Ectodermal cell (in vitro differentiated cells): ENCODE results near the gene HIVEP3.

Experiments used
- H3K27ac ChIP-seq: 2 replicates; pipeline ENCODE4 v1.7.0; 2013; ENCODE audit warnings: mild to moderate bottlenecking, low read depth, low read length; ENCODE audit not compliant: insufficient read depth, poor library complexity, severe bottlenecking
- H3K27me3 ChIP-seq: 2 replicates; pipeline ENCODE4 v1.7.0; 2013; ENCODE audit warnings: mild to moderate bottlenecking, low read length; ENCODE audit not compliant: insufficient read depth, control insufficient read depth, poor library complexity, severe bottlenecking
- H3K36me3 ChIP-seq: one replicate; pipeline ENCODE4 v1.7.0; 2013; ENCODE audit warnings: low read length; ENCODE audit not compliant: control insufficient read depth, insufficient read depth
- H3K4me1 ChIP-seq: one replicate; pipeline ENCODE4 v1.7.0; 2013; ENCODE audit warnings: low read length; ENCODE audit not compliant: control insufficient read depth, insufficient read depth
- H3K4me3 ChIP-seq: 2 replicates; pipeline ENCODE4 v1.7.0; 2013; ENCODE audit warnings: low read depth, low read length, control low read depth; ENCODE audit not compliant: insufficient read depth
- H3K9me3 ChIP-seq: 2 replicates; pipeline ENCODE4 v1.7.0; 2013; ENCODE audit warnings: mild to moderate bottlenecking, low read length, moderate library complexity; ENCODE audit not compliant: control insufficient read depth
- WGBS, 2 experiments: methylation state at CpG; one replicate each; pipeline ENCODE4 v1.1.7; 2013; ENCODE audit warnings: missing lambda C conversion rate in 2 of 2; 5-methylcytosine and 5-hydroxymethylcytosine counted together

Gene HIVEP3

GRCh38 chr1:41863718-41864117 lies 55.0 kb downstream of the HIVEP3 start:
- no peaks in the 10 kb centered on the region for H3K36me3 ChIP-seq
- H3K4me3 ChIP-seq = no peak overlapping the region
- H3K9me3 ChIP-seq = no peaks in the 10 kb centered on the region
- H3K4me1 ChIP-seq = peaks cover 5% of the 10 kb centered on the region
- H3K27ac ChIP-seq = no peak overlapping the region
- 84 to 95% methylated on average over 4 of the region's 4 CpGs for WGBS, 2 experiments
- no peaks in the 10 kb centered on the region for H3K27me3 ChIP-seq

GRCh38 chr1:41862384-41863221 lies 56.1 kb downstream of the HIVEP3 start:
- Histone ChIP-seq H3K9me3 (no peaks in the 10 kb centered on the region), H3K4me3 (no peak overlapping the region), H3K36me3 (no peaks in the 10 kb centered on the region), H3K4me1 (peaks cover 5% of the 10 kb centered on the region), H3K27ac (no peak overlapping the region), H3K27me3 (no peaks in the 10 kb centered on the region)
- WGBS, 2 experiments = 78 to 79% methylated on average over 7 of the region's 7 CpGs

DNA sequence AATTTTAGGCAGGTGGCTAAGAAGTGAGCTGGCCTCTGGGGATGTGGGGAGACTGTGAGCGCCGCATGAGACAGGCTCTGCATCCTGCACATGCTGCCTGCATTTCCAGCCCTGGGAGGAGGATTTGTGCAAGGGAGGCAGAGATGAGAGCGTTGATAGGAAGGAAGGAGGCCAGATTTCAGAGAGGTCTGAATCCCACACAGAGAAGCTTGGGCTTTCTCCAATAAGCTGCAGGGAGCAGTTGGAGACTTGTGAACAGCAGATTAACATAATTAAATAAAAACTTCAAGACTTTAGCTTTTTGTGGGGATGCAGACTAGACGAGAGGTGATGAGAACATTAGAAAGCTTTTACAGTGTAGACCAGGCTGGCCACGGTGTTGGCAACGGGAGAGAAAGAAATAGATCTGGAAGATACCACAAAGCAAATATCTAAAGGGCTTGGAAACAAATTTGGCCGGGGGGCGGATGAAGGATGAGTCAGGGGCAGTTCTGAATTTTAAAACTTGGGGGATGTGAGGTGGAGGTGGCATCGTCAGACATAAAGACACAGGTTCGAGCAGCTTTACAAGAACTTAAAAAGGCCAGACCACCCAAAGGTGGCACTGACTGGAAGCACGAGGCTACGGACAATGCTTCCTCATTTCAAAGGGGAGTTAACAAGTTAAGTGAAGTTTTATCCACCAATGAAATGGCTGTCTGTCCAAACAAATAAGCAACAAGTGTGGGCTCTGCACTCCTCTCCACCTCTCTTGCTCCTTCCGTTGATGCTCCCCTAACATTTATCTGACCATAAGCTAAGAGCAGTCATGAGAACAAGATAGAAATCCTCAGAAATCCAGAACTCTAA lies 57.0 kb downstream of the HIVEP3 start:
- 73 to 79% methylated on average over 13 of the region's 13 CpGs for WGBS, 2 experiments
- Histone ChIP-seq H3K4me3 (no peak overlapping the region), H3K27ac (no peak overlapping the region), H3K9me3 (no peaks in the 10 kb centered on the region), H3K4me1 (peaks cover 5% of the 10 kb centered on the region), H3K36me3 (no peaks in the 10 kb centered on the region), H3K27me3 (no peaks in the 10 kb centered on the region)

DNA sequence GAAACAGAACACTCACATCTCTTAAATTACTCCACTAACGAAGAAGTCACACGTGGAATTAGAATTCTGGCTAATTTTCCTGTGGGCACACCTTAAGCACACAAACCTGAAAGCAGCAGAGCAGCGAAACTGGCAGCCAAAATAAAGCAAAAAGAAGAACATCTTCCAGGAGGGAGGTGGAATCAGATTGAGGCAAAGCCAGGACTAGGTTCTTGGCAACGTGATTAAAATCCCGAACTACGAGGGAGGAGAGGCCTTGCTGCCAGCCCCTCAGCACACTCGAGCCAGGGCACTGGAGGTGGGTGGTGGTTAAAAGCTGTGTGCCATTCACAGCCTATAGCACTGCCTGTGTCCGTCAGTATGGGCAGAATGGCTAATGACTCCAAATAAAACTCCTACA lies 58.0 kb downstream of the HIVEP3 start:
- WGBS, 2 experiments = 86 to 87% methylated on average over 8 of the region's 8 CpGs
- H3K4me3 ChIP-seq = no peak overlapping the region
- H3K9me3 ChIP-seq = no peaks in the 10 kb centered on the region
- no peaks in the 10 kb centered on the region for H3K36me3 ChIP-seq
- no peaks in the 10 kb centered on the region for H3K27me3 ChIP-seq
- peaks cover 5% of the 10 kb centered on the region for H3K4me1 ChIP-seq
- H3K27ac ChIP-seq = no peak overlapping the region

DNA sequence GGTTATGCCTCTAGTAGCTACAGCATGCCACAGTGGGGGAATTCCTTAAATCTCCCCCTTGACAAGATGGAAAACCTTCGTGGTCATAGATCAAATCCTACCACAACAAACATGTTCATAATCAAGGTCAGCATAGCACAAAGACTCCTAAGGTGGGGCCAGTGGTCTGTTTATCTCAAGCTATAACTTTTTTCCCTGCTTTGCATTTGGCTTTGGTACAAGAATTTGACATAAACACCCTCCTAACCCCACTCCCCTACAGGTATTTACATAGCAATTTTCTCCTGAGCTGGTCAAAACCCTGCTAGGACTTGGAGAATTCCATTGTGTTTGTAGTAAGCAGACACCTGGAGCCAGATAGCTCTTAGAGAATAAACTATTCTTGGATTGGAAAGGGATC lies 58.5 kb downstream of the HIVEP3 start:
- no peak overlapping the region for H3K27ac ChIP-seq
- H3K4me3 ChIP-seq = no peak overlapping the region
- 89 to 93% methylated on average over 1 of the region's 1 CpG for WGBS, 2 experiments
- H3K27me3 ChIP-seq = no peaks in the 10 kb centered on the region
- no peaks in the 10 kb centered on the region for H3K9me3 ChIP-seq
- H3K4me1 ChIP-seq = peaks cover 5% of the 10 kb centered on the region
- H3K36me3 ChIP-seq = no peaks in the 10 kb centered on the region

DNA sequence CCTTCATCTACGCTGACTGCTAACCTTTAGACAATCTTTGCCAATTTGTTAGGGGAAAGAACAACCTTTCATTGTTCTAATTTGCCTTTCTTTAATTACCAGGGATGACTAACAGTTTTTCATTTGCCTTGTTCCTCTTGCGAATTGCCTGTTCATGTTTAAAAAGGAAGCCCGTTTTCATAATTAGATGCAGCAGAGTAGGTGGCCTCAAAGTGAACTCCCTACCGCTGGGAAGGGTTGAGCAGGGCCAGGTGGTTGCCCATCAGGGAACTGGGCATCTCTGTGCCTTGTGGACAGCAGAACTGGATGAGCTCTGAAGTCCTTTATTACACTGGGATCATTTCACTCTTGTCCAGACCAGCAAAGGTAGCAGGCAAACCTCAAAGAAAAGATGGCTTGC lies 59.0 kb downstream of the HIVEP3 start:
- Histone ChIP-seq H3K9me3 (no peaks in the 10 kb centered on the region), H3K36me3 (no peaks in the 10 kb centered on the region), H3K4me1 (peaks cover 5% of the 10 kb centered on the region), H3K27me3 (no peaks in the 10 kb centered on the region), H3K4me3 (no peak overlapping the region), H3K27ac (no peak overlapping the region)
- WGBS, 2 experiments = 88 to 94% methylated on average over 4 of the region's 4 CpGs

GRCh38 chr1:41856944-41857285 lies 61.8 kb downstream of the HIVEP3 start:
- H3K36me3 ChIP-seq = no peaks in the 10 kb centered on the region
- WGBS, 2 experiments = 81 to 91% methylated on average over 2 of the region's 2 CpGs

DNA sequence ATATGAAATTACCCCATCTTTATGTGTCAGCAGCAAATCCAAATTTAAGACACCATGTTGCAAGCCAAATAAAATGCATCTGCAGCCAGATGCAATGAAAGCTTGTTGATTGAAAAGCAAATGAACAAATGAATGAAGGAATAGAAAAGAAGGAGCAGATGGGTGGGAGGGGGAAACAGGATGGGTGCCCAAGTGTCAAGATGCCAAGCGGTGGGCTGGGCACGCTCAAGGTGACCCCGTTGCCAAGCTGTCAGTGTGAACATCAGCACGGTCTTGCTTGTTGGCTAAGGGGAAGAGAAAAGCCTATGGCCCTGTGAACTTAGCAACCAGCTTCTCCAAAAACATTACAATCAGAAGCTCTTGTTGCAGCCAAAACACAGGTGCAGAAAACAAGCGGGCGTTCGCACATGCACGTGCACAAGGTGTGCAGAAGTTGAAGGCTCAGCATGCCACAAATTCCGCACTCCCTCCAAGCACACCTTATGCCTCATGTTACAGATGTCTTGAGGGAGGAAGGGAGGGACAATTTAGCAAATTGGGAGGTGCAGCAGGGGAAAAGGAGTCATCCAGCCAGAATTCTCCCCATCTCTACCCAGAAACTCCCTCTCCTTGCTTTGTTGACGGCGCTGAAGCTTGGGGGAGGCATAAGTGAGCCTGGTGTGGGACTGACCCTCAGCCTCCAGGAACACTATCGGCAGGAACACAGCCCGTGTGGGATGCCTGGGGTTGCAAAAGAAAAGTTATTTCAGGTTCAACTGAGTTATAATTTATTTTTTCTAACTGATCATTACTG lies 62.4 kb downstream of the HIVEP3 start:
- H3K36me3 ChIP-seq = no peaks in the 10 kb centered on the region
- H3K9me3 ChIP-seq = no peaks in the 10 kb centered on the region
- H3K4me3 ChIP-seq = no peak overlapping the region
- no peaks in the 10 kb centered on the region for H3K4me1 ChIP-seq
- 91 to 94% methylated on average over 13 of the region's 13 CpGs for WGBS, 2 experiments
- H3K27ac ChIP-seq = no peak overlapping the region
- H3K27me3 ChIP-seq = no peaks in the 10 kb centered on the region

More at GRCh38 chr1:41856944-41857285, 61.8 kb downstream of the HIVEP3 start:
- Histone ChIP-seq H3K4me3 (no peak overlapping the region), H3K4me1 (peaks cover 5% of the 10 kb centered on the region), H3K9me3 (no peaks in the 10 kb centered on the region), H3K27ac (no peak overlapping the region), H3K27me3 (no peaks in the 10 kb centered on the region)

- no peaks in the 10 kb centered on the region for H3K4me1 ChIP-seq
- no peak overlapping the region for H3K4me3 ChIP-seq
- 84 to 86% methylated on average over 2 of the region's 2 CpGs for WGBS, 2 experiments
- no peaks in the 10 kb centered on the region for H3K36me3 ChIP-seq
- no peaks in the 10 kb centered on the region for H3K9me3 ChIP-seq
- no peaks in the 10 kb centered on the region for H3K27me3 ChIP-seq
- no peak overlapping the region for H3K27ac ChIP-seq
Observed at GRCh38 chr1:41855713-41856112, 63.0 kb downstream of the HIVEP3 start.

GRCh38 chr1:41853907-41854306 lies 64.8 kb downstream of the HIVEP3 start:
- Histone ChIP-seq H3K4me1 (no peaks in the 10 kb centered on the region), H3K36me3 (no peaks in the 10 kb centered on the region), H3K9me3 (no peaks in the 10 kb centered on the region), H3K27ac (no peak overlapping the region), H3K4me3 (no peak overlapping the region), H3K27me3 (no peaks in the 10 kb centered on the region)
- 83 to 88% methylated on average over 6 of the region's 6 CpGs for WGBS, 2 experiments
